Ovary (tissue), 3 donors: Measurements from ENCODE around the gene STT3B.

ENCODE experiments used
- CTCF ChIP-seq, 3 donors: fragments of 450-650 bp in 2 of 3; fragments of 200-600 bp in 1 of 3; IDR thresholded peaks; one replicate each; pipeline versions ENCODE4 v1.5.1 to v1.8.0; 2016 to 2022; ENCODE audit warnings: antibody characterized with exemption in 3 of 3, mild to moderate bottlenecking in 1 of 3
- EP300 ChIP-seq: sonication (generic); formaldehyde crosslinking; IDR thresholded peaks from one replicate; pipeline ENCODE4 v1.6.1; 2017; ENCODE audit warnings: antibody characterized with exemption
- POLR2A ChIP-seq: fragments of 450-650 bp; IDR thresholded peaks from one replicate; pipeline ENCODE4 v1.6.1; 2017; ENCODE audit warnings: antibody characterized with exemption, mild to moderate bottlenecking, moderate library complexity
- donor health status: DM: no; HTN: no; CAD: no.

GRCh38 chr3:31634476-31634875 lies 101.8 kb downstream of the STT3B start:
- TF ChIP-seq CTCF (IDR thresholded peaks at IDR 0.05) (no peak), POLR2A (no peak), EP300 (no peak)
